NCI-H1417 (cell line): ENCODE measurements around the gene BTLA.
"Not testable (repeated sequence)": the region's sequence is repeated elsewhere in the genome, so short reads cannot be mapped to it uniquely, and the experiment has no call there.

ENCODE experiments used
- DNase-seq, 3 experiments: peaks; one replicate each; lab custom pipeline; 2025; lab: John Stamatoyannopoulos, UW

BTLA gene

GRCh38 chr3:112446343-112446742 is 52.9 kb downstream of the BTLA start:
- DNase-seq, result peak in 2 of 3 experiments; percentile 4 to 50

- DNase-seq, result no peak
Measured at GRCh38 chr3:112445839-112446238, 53.4 kb downstream of the BTLA start.

- peak in 2 of 3 experiments; percentile 5 to 11 for DNase-seq
Measured at GRCh38 chr3:112437146-112438022, 61.9 kb downstream of the BTLA start.

GRCh38 chr3:112429960-112430359 is 69.3 kb downstream of the BTLA start:
- no peak for DNase-seq

GRCh38 chr3:112427123-112427522 is 72.1 kb downstream of the BTLA start:
- no peak for DNase-seq

GRCh38 chr3:112425858-112426750 is 73.2 kb downstream of the BTLA start:
- DNase-seq, result no peak

- DNase-seq, result no peak
Measured at GRCh38 chr3:112425382-112425781, 73.9 kb downstream of the BTLA start.

- DNase-seq, result no peak
Measured at GRCh38 chr3:112424394-112424793, 74.9 kb downstream of the BTLA start.

- not testable (repeated sequence) for DNase-seq
Measured at GRCh38 chr3:112422921-112423320, 76.4 kb downstream of the BTLA start.

- DNase-seq, result not testable (repeated sequence)
Measured at GRCh38 chr3:112418526-112418925, 80.7 kb downstream of the BTLA start.

- DNase-seq, result no peak
Measured at GRCh38 chr3:112417696-112418318, 81.5 kb downstream of the BTLA start.

GRCh38 chr3:112416391-112417212 is 82.7 kb downstream of the BTLA start:
- DNase-seq, result no peak

- no peak for DNase-seq
Measured at GRCh38 chr3:112415390-112415789, 83.9 kb downstream of the BTLA start.
